Measurements from ENCODE around the gene OXTR.

The OXTR gene

GRCh38 chr3:8709801-8710507 lies 59.5 kb downstream of the OXTR start:
- no peak for TF ChIP-seq CTCF (IDR thresholded peaks at IDR 0.05; ENCODE audit: extremely low read depth, missing control alignments)
- DNase-seq (ENCODE audit: low spot score) = peak; percentile 0

GRCh38 chr3:8709287-8709686 lies 60.1 kb downstream of the OXTR start:
- peak; percentile 1 for DNase-seq (ENCODE audit: low spot score)
- no peak for TF ChIP-seq CTCF (IDR thresholded peaks at IDR 0.05; ENCODE audit: extremely low read depth, missing control alignments)

- no peak for TF ChIP-seq CTCF (IDR thresholded peaks at IDR 0.05; ENCODE audit: extremely low read depth, missing control alignments)
- DNase-seq (ENCODE audit: low spot score) = no peak
These were observed 63.8 kb downstream of the OXTR start for GRCh38 chr3:8705575-8705974.

GRCh38 chr3:8702560-8702959 lies 66.9 kb downstream of the OXTR start:
- peak; percentile 20 for TF ChIP-seq CTCF (IDR thresholded peaks at IDR 0.05; ENCODE audit: extremely low read depth, missing control alignments)
- DNase-seq (ENCODE audit: low spot score) = peak; percentile 3
